Activated T-helper 1 cell treated with anti-CD3 and anti-CD28 coated beads, Interleukin-12 subunit alpha, Interleukin-12 subunit beta, Interleukin-2, Interleukin-4 antibody, amounts not matched to agents 30 ng/mL and 10 ng/mL and 1 ng/mL, durations not matched to agents 14 hours and 24 hours and 36 hours (primary cell): Measurements from ENCODE around the gene TACR1. TPM values are rescaled to one million over a fixed set of nuclear protein-coding genes. Genes with fewer than 3 reads are reported as not detected.
"Not testable (repeated sequence)": the region's sequence is repeated elsewhere in the genome, so short reads cannot be mapped to it uniquely, and the experiment has no call there.

Source experiments
- DNase-seq: peaks from one replicate; pipeline ENCODE4 v3.0.0; 2021; ENCODE audit warnings: low spot score
- H3K27ac Mint-ChIP-seq: one replicate; pipeline ENCODE4 v1.8.0; 2021; ENCODE audit warnings: mild to moderate bottlenecking, mixed read lengths
- H3K27me3 Mint-ChIP-seq: one replicate; pipeline ENCODE4 v1.8.0; 2022; ENCODE audit warnings: mild to moderate bottlenecking, moderate library complexity, mixed read lengths; ENCODE audit not compliant: insufficient read depth
- H3K36me3 Mint-ChIP-seq: one replicate; pipeline ENCODE4 v1.8.0; 2021; ENCODE audit warnings: low read depth, mixed read lengths
- H3K4me1 Mint-ChIP-seq: one replicate; pipeline ENCODE4 v1.8.0; 2021; ENCODE audit warnings: low read depth, mixed read lengths
- H3K4me3 Mint-ChIP-seq: one replicate; pipeline ENCODE4 v1.8.0; 2021; ENCODE audit warnings: mild to moderate bottlenecking, moderate library complexity, mixed read lengths
- H3K9me3 Mint-ChIP-seq: one replicate; pipeline ENCODE4 v1.8.0; 2021; ENCODE audit warnings: mixed read lengths
- intact Hi-C: fragments of 100-400 bp; cut with micrococcal nuclease; formaldehyde crosslinking; loops from one replicate; pipeline ENCODE4 v1.15.1; 2024
- total RNA-seq: library from RNA; stranded (reverse); gene quantifications from 2 replicates; pipeline ENCODE4 v1.2.3, GENCODE V29; 2022

The TACR1 gene
- total RNA-seq, 1 donor from 2014 or later, result not detected

GRCh38 chr2:75157435-75157834 lies 41.9 kb downstream of the TACR1 start:
- no peak overlapping the region for H3K27ac Mint-ChIP-seq
- no peak overlapping the region for H3K4me3 Mint-ChIP-seq
- H3K36me3 Mint-ChIP-seq, result no peaks in the 10 kb centered on the region
- H3K27me3 Mint-ChIP-seq, result peaks cover 9% of the 10 kb centered on the region
- H3K4me1 Mint-ChIP-seq, result no peaks in the 10 kb centered on the region
- no peaks in the 10 kb centered on the region for H3K9me3 Mint-ChIP-seq
- DNase-seq, result no peak
- intact Hi-C loops, result no loop called here

GRCh38 chr2:75155115-75155514 lies 44.2 kb downstream of the TACR1 start:
- no peak for DNase-seq
- intact Hi-C loops, result no loop called here
- Mint-ChIP-seq H3K4me3 (no peak overlapping the region), H3K27ac (no peak overlapping the region), H3K4me1 (no peaks in the 10 kb centered on the region), H3K36me3 (no peaks in the 10 kb centered on the region), H3K27me3 (peaks cover 5% of the 10 kb centered on the region), H3K9me3 (no peaks in the 10 kb centered on the region)

GRCh38 chr2:75153221-75153620 lies 46.1 kb downstream of the TACR1 start:
- Mint-ChIP-seq H3K9me3 (no peaks in the 10 kb centered on the region), H3K27me3 (no peaks in the 10 kb centered on the region), H3K27ac (no peak overlapping the region), H3K36me3 (no peaks in the 10 kb centered on the region), H3K4me1 (no peaks in the 10 kb centered on the region), H3K4me3 (no peak overlapping the region)
- intact Hi-C loops, result no loop called here
- no peak for DNase-seq

GRCh38 chr2:75152243-75152642 lies 47.1 kb downstream of the TACR1 start:
- H3K4me1 Mint-ChIP-seq, DNase-seq, H3K9me3 Mint-ChIP-seq, H3K27ac Mint-ChIP-seq, H3K4me3 Mint-ChIP-seq, H3K36me3 Mint-ChIP-seq, H3K27me3 Mint-ChIP-seq, intact Hi-C loops: not testable (repeated sequence)

DNA sequence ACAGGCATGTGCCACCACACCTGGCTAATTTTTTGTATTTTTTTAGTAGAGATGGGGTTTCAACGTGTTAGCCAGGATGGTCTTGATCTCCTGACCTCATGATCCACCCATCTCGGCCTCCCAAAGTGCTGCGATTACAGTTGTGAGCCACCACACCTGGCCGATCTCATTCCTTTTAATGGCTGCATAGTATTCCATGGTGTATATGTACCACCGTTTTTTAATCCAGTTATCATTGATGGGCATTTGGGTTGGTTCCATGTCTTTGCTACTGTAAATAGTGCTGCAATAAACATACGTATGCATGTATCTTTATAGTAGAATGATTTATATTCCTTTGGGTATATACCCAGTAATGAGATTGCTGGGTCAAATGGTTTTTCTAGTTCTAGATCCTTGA lies 51.4 kb downstream of the TACR1 start:
- DNase-seq, result not testable (repeated sequence)

DNA sequence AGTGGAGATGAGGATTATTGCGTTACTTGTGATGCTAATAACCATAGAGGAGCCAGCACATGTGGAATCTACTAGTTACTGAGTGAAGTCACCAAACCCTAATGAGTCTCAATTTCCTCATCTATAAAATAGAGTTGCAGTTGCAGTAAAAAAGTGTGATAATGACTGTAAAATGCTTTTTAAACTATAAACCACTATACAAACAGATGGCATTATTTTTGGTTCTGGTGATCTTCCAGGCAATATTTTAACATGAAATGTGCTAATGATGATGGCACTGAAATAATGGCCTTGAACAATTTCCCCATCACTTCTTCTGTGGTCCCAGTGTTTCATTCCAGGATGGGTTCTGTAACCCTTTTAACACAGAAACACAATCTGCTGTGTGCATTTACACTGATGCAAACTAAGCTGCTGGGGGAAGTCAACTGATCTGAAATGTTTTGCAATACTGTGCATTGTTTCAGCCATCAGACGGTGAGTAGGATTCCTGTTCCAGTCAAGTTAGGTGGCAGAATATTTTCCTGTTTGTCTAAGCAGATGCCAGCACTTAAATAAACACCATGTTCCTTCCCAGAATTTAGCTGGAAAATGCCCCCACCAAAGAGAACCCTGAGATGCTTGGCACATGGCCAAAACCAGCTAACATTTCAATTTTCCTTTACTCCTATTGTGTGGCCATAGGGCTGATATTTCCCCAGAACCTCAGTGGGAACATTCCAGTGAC lies 52.6 kb downstream of the TACR1 start:
- no peaks in the 10 kb centered on the region for H3K36me3 Mint-ChIP-seq

More for the DNA sequence above, 51.4 kb downstream of the TACR1 start:
- H3K4me1 Mint-ChIP-seq, H3K27me3 Mint-ChIP-seq, H3K36me3 Mint-ChIP-seq, H3K9me3 Mint-ChIP-seq, intact Hi-C loops, H3K27ac Mint-ChIP-seq, H3K4me3 Mint-ChIP-seq: not testable (repeated sequence)

DNA sequence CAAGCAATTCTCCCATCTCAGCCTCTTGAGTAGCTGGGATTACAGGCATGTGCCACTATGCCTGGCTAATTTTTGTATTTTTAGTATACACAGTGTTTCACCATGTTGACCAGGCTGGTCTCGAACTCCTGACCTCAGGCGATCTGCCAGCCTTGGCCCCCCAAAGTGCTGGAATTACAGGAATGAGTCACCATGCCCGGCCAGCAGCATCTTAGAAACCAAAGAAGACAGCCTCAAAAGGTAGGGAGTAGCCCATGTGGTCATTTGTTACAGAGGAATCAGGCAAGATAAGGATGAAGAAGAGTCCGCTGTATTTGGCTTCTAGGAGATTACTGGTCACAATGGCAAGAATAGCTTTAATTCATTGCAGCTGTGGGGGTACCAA lies 53.1 kb downstream of the TACR1 start:
- H3K27ac Mint-ChIP-seq, DNase-seq, H3K27me3 Mint-ChIP-seq, intact Hi-C loops, H3K9me3 Mint-ChIP-seq, H3K4me3 Mint-ChIP-seq, H3K36me3 Mint-ChIP-seq, H3K4me1 Mint-ChIP-seq: not testable (repeated sequence)

More for the DNA sequence above, 52.6 kb downstream of the TACR1 start:
- no peak overlapping the region for H3K4me3 Mint-ChIP-seq
- H3K27ac Mint-ChIP-seq, result no peak overlapping the region
- intact Hi-C loops, result no loop called here
- no peaks in the 10 kb centered on the region for H3K27me3 Mint-ChIP-seq
- H3K9me3 Mint-ChIP-seq, result no peaks in the 10 kb centered on the region
- no peak for DNase-seq
- no peaks in the 10 kb centered on the region for H3K4me1 Mint-ChIP-seq

- intact Hi-C loops, result no loop called here
- Mint-ChIP-seq H3K27ac (no peak overlapping the region), H3K9me3 (no peaks in the 10 kb centered on the region), H3K4me3 (no peak overlapping the region), H3K4me1 (no peaks in the 10 kb centered on the region), H3K36me3 (no peaks in the 10 kb centered on the region), H3K27me3 (peaks cover 5% of the 10 kb centered on the region)
- no peak for DNase-seq
These were observed 57.2 kb downstream of the TACR1 start for GRCh38 chr2:75142081-75142480.

GRCh38 chr2:75140288-75140687 lies 59.0 kb downstream of the TACR1 start:
- intact Hi-C loops, result no loop called here
- no peaks in the 10 kb centered on the region for H3K9me3 Mint-ChIP-seq
- DNase-seq, result no peak
- H3K4me1 Mint-ChIP-seq, result no peaks in the 10 kb centered on the region
- no peaks in the 10 kb centered on the region for H3K36me3 Mint-ChIP-seq
- H3K27me3 Mint-ChIP-seq, result peaks cover 5% of the 10 kb centered on the region
- no peak overlapping the region for H3K27ac Mint-ChIP-seq
- H3K4me3 Mint-ChIP-seq, result no peak overlapping the region

DNA sequence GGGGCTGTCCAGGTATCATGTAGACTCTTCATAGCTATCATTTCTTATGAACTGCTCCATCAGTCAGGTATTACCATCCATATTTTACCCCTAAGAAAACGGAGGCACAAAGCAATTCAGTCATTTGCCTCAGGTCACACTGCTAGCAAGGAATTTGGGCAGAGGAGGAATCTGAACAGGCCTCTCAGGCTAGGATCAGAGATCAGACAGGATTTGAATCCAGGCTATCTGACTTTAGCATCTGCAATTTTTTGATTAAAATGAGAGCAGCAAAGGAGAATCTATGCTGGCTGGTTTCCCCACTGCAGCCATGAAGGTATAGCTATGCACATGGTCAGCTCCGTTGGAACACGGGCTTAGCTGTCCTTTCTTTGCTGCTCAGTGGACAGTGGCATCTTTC lies 60.1 kb downstream of the TACR1 start:
- intact Hi-C loops, result no loop called here
- Mint-ChIP-seq H3K36me3 (no peaks in the 10 kb centered on the region), H3K9me3 (no peaks in the 10 kb centered on the region), H3K27me3 (peaks cover 5% of the 10 kb centered on the region), H3K4me3 (no peak overlapping the region), H3K4me1 (no peaks in the 10 kb centered on the region), H3K27ac (no peak overlapping the region)
- DNase-seq, result no peak

GRCh38 chr2:75138528-75138927 lies 60.8 kb downstream of the TACR1 start:
- intact Hi-C loops, result no loop called here
- H3K36me3 Mint-ChIP-seq, result no peaks in the 10 kb centered on the region
- peaks cover 5% of the 10 kb centered on the region for H3K27me3 Mint-ChIP-seq
- H3K27ac Mint-ChIP-seq, result no peak overlapping the region
- no peak for DNase-seq
- H3K4me3 Mint-ChIP-seq, result no peak overlapping the region
- no peaks in the 10 kb centered on the region for H3K4me1 Mint-ChIP-seq
- no peaks in the 10 kb centered on the region for H3K9me3 Mint-ChIP-seq

DNA sequence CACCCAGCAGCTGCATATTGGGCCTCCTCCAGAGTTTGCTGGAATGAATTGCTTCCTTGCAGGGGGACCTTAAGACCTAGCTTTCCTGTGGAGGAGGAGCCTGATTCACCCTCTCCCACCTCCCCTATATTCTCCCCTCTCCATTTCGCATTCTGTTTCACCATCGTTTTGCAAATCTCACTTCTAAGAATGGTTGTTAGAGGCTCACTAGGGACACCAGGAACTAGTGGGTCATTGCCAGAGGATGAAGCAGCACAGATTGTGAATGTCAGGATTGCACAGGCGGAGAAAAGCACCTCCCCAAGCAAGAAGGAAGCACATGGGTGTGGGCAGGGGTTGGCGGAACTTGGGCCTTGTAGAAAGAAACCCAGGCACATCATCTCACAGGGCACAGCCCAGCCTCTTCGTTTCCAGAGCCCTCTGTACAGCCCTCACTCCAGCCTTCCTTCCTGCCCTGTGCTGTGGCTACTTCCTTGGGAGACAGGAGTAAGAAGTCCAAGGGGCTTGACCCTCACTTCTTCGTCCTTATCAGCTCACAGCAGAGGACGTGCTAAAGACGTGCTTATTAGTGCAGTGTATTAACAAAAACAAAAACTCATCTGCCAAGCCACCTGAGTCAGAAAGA lies 63.4 kb downstream of the TACR1 start:
- H3K4me3 Mint-ChIP-seq, result no peak overlapping the region
- intact Hi-C loops, result no loop called here
- no peaks in the 10 kb centered on the region for H3K4me1 Mint-ChIP-seq
- H3K27ac Mint-ChIP-seq, result no peak overlapping the region
- no peaks in the 10 kb centered on the region for H3K36me3 Mint-ChIP-seq
- no peaks in the 10 kb centered on the region for H3K9me3 Mint-ChIP-seq
- peaks cover 2% of the 10 kb centered on the region for H3K27me3 Mint-ChIP-seq
- no peak for DNase-seq

GRCh38 chr2:75134860-75135259 lies 64.5 kb downstream of the TACR1 start:
- Mint-ChIP-seq H3K9me3 (no peaks in the 10 kb centered on the region), H3K4me1 (no peaks in the 10 kb centered on the region), H3K27ac (no peak overlapping the region), H3K36me3 (no peaks in the 10 kb centered on the region), H3K27me3 (peaks cover 2% of the 10 kb centered on the region), H3K4me3 (no peak overlapping the region)
- no peak for DNase-seq
- intact Hi-C loops, result no loop called here
